Activated CD4-positive, alpha-beta memory T cell treated with anti-CD3 and anti-CD28 coated beads, Interleukin-2, amount 10 ng/mL, durations not matched to agents 7 days and 5 days (primary cell): Measurements from ENCODE around the gene SRSF12. TPM values are rescaled to one million over a fixed set of nuclear protein-coding genes. Genes with fewer than 3 reads are reported as not detected.

Source experiments
- CTCF ChIA-PET: fragments of 350-600 bp; sonication (Branson Sonifier 250); formaldehyde crosslinking; loops from one replicate; lab custom pipeline; 2021; ENCODE audit warnings: antibody characterized with exemption, inconsistent platforms; lab: Charles Lee
- POLR2A ChIA-PET: fragments of 350-600 bp; sonication (Branson Sonifier 250); formaldehyde crosslinking; loops from one replicate; lab custom pipeline; 2021; ENCODE audit warnings: antibody characterized with exemption; lab: Charles Lee
- DNase-seq: peaks from one replicate; pipeline ENCODE4 v3.0.0-alpha.2; 2020
- H3K27ac Mint-ChIP-seq: one replicate; pipeline ENCODE4 v1.8.0; 2021; ENCODE audit warnings: mild to moderate bottlenecking, mixed read lengths
- H3K27me3 Mint-ChIP-seq: one replicate; pipeline ENCODE4 v1.8.0; 2021; ENCODE audit warnings: mixed read lengths
- H3K36me3 Mint-ChIP-seq: one replicate; pipeline ENCODE4 v1.8.0; 2021; ENCODE audit warnings: low read depth, mixed read lengths
- H3K4me1 Mint-ChIP-seq: one replicate; pipeline ENCODE4 v1.8.0; 2021; ENCODE audit warnings: mixed read lengths
- H3K4me3 Mint-ChIP-seq: one replicate; pipeline ENCODE4 v1.8.0; 2021; ENCODE audit warnings: mild to moderate bottlenecking, mixed read lengths
- H3K9me3 Mint-ChIP-seq: one replicate; pipeline ENCODE4 v1.8.0; 2021; ENCODE audit warnings: mixed read lengths
- total RNA-seq, 2 experiments: library from RNA; stranded (reverse); gene quantifications; one replicate each; pipeline ENCODE4 v1.2.3, GENCODE V29; 2021

Gene SRSF12
- total RNA-seq = not detected

DNA sequence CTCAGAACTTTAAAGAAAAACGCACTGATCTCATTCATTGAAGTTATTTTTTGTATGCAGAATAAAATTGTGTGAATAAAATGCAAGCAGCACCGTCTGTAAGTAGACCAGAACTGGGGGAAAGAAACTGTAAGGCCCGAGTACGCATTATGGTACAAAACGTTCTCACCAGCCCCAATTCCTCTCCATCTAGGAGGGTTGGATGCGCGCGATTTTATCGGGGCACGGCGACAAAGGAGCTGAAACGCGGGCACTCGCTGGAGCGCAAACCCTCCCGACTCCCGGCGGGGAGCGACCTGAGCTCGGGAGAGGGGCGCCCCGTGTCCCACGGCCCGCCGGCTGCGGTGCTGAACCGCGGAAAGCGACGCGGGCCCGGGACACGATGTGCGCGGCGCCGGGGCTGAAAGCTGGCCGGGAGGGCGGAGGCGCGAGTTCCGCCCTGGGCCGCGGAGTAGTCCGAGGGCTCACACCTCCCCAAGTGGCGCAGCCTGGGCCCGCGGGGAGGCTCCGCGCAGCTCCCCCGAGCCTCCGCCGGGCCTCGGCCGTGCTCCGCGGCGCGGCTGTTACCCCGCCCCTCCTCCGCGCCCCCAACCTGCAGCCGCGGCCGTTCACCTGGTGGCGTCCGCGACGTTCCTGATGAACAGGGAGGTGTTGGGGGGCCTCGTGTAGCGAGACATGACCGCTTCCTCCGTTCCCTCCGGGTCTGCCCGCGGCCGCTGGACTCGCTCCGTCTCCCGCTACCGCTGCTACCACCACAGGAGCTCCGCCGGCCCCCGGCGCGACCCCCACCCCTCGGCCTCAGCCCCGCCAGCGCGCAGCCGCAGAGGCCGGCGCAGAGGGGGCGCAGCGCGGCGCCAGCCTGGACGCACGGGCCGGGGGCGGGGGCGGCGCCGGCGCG lies at the start of gene SRSF12:
SRSF12 (minus strand) TSS at position 861 of the 898 bp plus-strand sequence; CDS start at position 677, 184 bp downstream.
- no peaks in the 10 kb centered on the region for H3K9me3 Mint-ChIP-seq
- peak within 1 kb of the TSS; percentile 68 for H3K4me3 Mint-ChIP-seq
- H3K4me1 Mint-ChIP-seq = peaks cover 5% of the 10 kb centered on the region
- no peaks in the 10 kb centered on the region for H3K36me3 Mint-ChIP-seq
- no peak within 1 kb of the TSS for H3K27ac Mint-ChIP-seq
- ChIA-PET POLR2A (interaction anchor here (1.1 to 2.7 kb wide), 2 partner anchors 37 to 231 kb away, joined by 3 to 17 read pairs; partner anchors contain the start of gene PNRC1), CTCF (interaction anchor here (1.0 to 1.2 kb wide), 4 partner anchors 11 to 135 kb away, joined by 3 to 4 read pairs (median 3); no protein-coding TSS in a partner anchor)
- peak; percentile 36 for DNase-seq
- H3K27me3 Mint-ChIP-seq = peaks cover 37% of the 10 kb centered on the region

GRCh38 chr6:89162047-89162371 lies 44.1 kb upstream of the SRSF12 start:
- peaks cover 13% of the 10 kb centered on the region for H3K36me3 Mint-ChIP-seq
- no peak overlapping the region for H3K27ac Mint-ChIP-seq
- CTCF ChIA-PET = interaction anchor here (0.5 to 1.2 kb wide), 3 partner anchors 12 to 210 kb away, joined by 3 to 5 read pairs (median 3); no protein-coding TSS in a partner anchor
- POLR2A ChIA-PET = no interaction called here
- H3K4me3 Mint-ChIP-seq = no peak overlapping the region
- DNase-seq = no peak
- H3K9me3 Mint-ChIP-seq = no peaks in the 10 kb centered on the region
- H3K27me3 Mint-ChIP-seq = no peaks in the 10 kb centered on the region
- no peaks in the 10 kb centered on the region for H3K4me1 Mint-ChIP-seq

DNA sequence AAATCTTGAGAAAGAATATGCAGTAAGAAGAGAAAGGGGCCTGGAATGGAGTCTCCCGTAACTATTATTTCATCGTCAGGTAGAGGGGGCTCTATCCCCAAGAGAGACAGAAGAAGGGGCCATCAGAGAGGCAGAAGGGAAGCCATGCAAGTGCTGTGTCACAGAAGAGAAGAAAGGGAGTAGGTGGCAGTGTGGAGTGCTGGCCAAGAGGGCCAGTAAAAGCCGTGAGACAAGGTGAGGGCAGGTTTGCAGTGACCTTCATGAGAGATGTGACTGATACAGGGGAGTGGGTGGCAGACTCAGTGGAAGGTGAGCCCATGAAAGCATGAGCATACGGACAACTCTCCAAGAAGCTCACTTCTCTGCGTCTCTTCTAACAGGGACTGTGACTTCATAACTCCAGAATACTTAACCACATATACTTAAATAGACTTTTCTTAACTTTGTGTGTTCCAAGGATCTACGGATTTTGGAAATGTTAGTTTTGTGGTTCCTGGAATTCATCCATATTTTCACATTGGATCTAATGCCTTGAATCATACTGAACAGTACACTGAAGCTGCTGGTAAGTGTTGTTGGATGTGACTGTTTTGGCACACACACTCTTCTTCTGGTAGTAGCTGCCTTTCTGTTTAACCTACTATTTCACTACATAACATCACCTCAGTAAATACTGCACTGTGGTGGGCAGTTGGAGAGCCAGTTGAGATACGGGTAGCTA lies 43.6 kb upstream of the SRSF12 start:
- CTCF ChIA-PET = no interaction called here

GRCh38 chr6:89160331-89161092 lies 42.6 kb upstream of the SRSF12 start:
- no peak overlapping the region for H3K27ac Mint-ChIP-seq
- ChIA-PET CTCF (no interaction called here), POLR2A (interaction anchor here (0.9 kb wide), 1 partner anchor 80 kb away, joined by 3 read pairs; the partner anchor contains the start of gene PNRC1)
- H3K4me3 Mint-ChIP-seq = no peak overlapping the region
- H3K36me3 Mint-ChIP-seq = peaks cover 13% of the 10 kb centered on the region
- H3K27me3 Mint-ChIP-seq = no peaks in the 10 kb centered on the region
- H3K9me3 Mint-ChIP-seq = no peaks in the 10 kb centered on the region
- no peak for DNase-seq
- H3K4me1 Mint-ChIP-seq = no peaks in the 10 kb centered on the region

More for the DNA sequence above, 43.6 kb upstream of the SRSF12 start:
- DNase-seq = no peak
- Mint-ChIP-seq H3K9me3 (no peaks in the 10 kb centered on the region), H3K4me3 (no peak overlapping the region), H3K36me3 (peaks cover 13% of the 10 kb centered on the region), H3K27me3 (no peaks in the 10 kb centered on the region), H3K4me1 (no peaks in the 10 kb centered on the region), H3K27ac (no peak overlapping the region)
- POLR2A ChIA-PET = no interaction called here

GRCh38 chr6:89154131-89154530 lies 36.3 kb upstream of the SRSF12 start:
- no peaks in the 10 kb centered on the region for H3K9me3 Mint-ChIP-seq
- peaks cover 11% of the 10 kb centered on the region for H3K36me3 Mint-ChIP-seq
- DNase-seq = no peak
- ChIA-PET POLR2A (interaction anchor here (1.0 kb wide), 1 partner anchor 74 kb away, joined by 4 read pairs; the partner anchor contains the start of gene PNRC1), CTCF (interaction anchor here (1.6 kb wide), 1 partner anchor 9 kb away, joined by 5 read pairs; the partner anchor contains the start of gene PM20D2)
- H3K4me3 Mint-ChIP-seq = no peak overlapping the region
- no peaks in the 10 kb centered on the region for H3K4me1 Mint-ChIP-seq
- H3K27ac Mint-ChIP-seq = no peak overlapping the region
- H3K27me3 Mint-ChIP-seq = no peaks in the 10 kb centered on the region

DNA sequence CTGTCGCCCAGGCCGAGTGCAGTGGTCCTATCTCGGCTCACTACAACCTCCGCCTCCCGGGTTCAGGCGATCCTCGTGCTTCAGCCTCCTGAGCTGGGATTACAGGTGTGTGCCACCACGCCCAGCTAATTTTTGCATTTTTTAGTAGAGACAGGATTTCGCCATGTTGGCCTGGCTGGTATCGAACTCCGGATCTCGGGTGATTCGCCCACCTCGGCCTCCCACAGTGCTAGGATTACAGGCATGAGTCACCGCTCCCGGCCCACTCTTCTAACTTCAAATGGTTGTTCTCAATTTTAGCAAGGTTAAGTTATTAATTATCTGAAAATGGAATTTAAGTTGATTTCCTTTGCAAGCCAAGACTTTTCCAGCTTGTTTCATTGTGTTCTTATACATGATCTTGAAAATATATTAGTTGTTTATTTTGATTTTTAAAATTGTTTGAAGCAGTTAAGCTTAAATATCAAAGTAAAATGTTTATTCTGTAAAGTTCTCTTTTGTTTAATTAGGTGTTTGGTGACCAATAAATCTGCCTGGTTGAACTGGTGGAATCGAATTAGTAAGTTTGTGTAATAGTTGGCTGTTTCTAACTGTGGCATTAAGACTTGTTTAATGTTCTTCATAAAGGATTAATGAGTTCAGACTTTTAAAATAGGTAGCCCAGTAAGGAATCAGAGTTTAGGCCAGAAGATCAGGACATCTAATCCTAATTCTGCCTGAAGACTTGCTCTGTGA lies 30.3 kb upstream of the SRSF12 start:
- Mint-ChIP-seq H3K4me3 (no peak overlapping the region), H3K27me3 (peaks cover 16% of the 10 kb centered on the region), H3K9me3 (no peaks in the 10 kb centered on the region), H3K36me3 (peaks cover 17% of the 10 kb centered on the region), H3K4me1 (peaks cover 34% of the 10 kb centered on the region), H3K27ac (no peak overlapping the region)
- DNase-seq = no peak
- ChIA-PET POLR2A (interaction anchor here (0.6 to 8.8 kb wide), 4 partner anchors 10 to 209 kb away, joined by 3 to 178 read pairs (median 4); partner anchors contain the start of gene PNRC1), CTCF (interaction anchor here (1.0 to 1.7 kb wide), 3 partner anchors 10 to 165 kb away, joined by 3 to 6 read pairs (median 4); partner anchors contain the start of gene PNRC1)

- ChIA-PET CTCF (interaction anchor here (1.1 to 3.6 kb wide), 6 partner anchors 11 to 225 kb away, joined by 3 to 32 read pairs (median 5); partner anchors contain the start of gene PNRC1), POLR2A (interaction anchor here (0.6 to 8.8 kb wide), 14 partner anchors 9 to 682 kb away, joined by 3 to 178 read pairs (median 5); partner anchors contain the start of genes LYRM2, PNRC1, RNGTT and UBE2J1)
- Mint-ChIP-seq H3K9me3 (no peaks in the 10 kb centered on the region), H3K4me1 (peaks cover 34% of the 10 kb centered on the region), H3K27ac (no peak overlapping the region), H3K36me3 (peaks cover 17% of the 10 kb centered on the region), H3K27me3 (peaks cover 24% of the 10 kb centered on the region), H3K4me3 (peak overlapping the region; percentile 73)
- peak; percentile 31 for DNase-seq
Measured at GRCh38 chr6:89146718-89147700, 29.1 kb upstream of the SRSF12 start.

GRCh38 chr6:89145956-89146717 lies 28.3 kb upstream of the SRSF12 start, which contains the start of gene PM20D2:
Gene PM20D2 (plus strand): TSS chr6:89146055. CDS start chr6:89146145, 90 bp downstream.
- Mint-ChIP-seq H3K36me3 (peaks cover 14% of the 10 kb centered on the region), H3K4me3 (peak within 1 kb of the TSS; percentile 82), H3K27me3 (peaks cover 28% of the 10 kb centered on the region), H3K9me3 (no peaks in the 10 kb centered on the region), H3K27ac (peak within 1 kb of the TSS; percentile 73), H3K4me1 (peaks cover 34% of the 10 kb centered on the region)
- CTCF ChIA-PET = interaction anchor here (1.0 to 3.6 kb wide), 7 partner anchors 9 to 226 kb away, joined by 3 to 32 read pairs (median 5); partner anchors contain the start of gene PNRC1
- peak; percentile 57 for DNase-seq
- POLR2A ChIA-PET = interaction anchor here (0.6 to 8.8 kb wide), 22 partner anchors 8 to 683 kb away, joined by 3 to 178 read pairs (median 4); partner anchors contain the start of genes LYRM2, PNRC1, RNGTT and RRAGD

GRCh38 chr6:89145091-89145955 lies 27.5 kb upstream of the SRSF12 start:
- peaks cover 14% of the 10 kb centered on the region for H3K36me3 Mint-ChIP-seq
- ChIA-PET POLR2A (interaction anchor here (0.8 to 8.8 kb wide), 18 partner anchors 8 to 684 kb away, joined by 3 to 178 read pairs (median 4); partner anchors contain the start of genes PNRC1, RNGTT, RRAGD and UBE2J1), CTCF (interaction anchor here (0.9 to 3.6 kb wide), 8 partner anchors 8 to 227 kb away, joined by 3 to 32 read pairs (median 5); partner anchors contain the start of gene PNRC1)
- H3K27me3 Mint-ChIP-seq = peaks cover 34% of the 10 kb centered on the region
- H3K9me3 Mint-ChIP-seq = no peaks in the 10 kb centered on the region
- peak overlapping the region; percentile 82 for H3K4me3 Mint-ChIP-seq
- DNase-seq = peak; percentile 43
- peak overlapping the region; percentile 73 for H3K27ac Mint-ChIP-seq
- H3K4me1 Mint-ChIP-seq = peaks cover 34% of the 10 kb centered on the region
